GM12873 (cell line): Measurements from ENCODE around the gene ERVH48-1.

Experiments used
- CTCF ChIP-seq: IDR thresholded peaks from 2 replicates; pipeline ENCODE4 v1.5.1; 2012; ENCODE audit warnings: low read depth, mild to moderate bottlenecking, moderate library complexity, low read length, control low read depth; ENCODE audit not compliant: insufficient read depth; ENCODE audit errors: missing control alignments

Gene ERVH48-1

GRCh38 chr21:42922918-42923317 is 2.5 kb downstream of the ERVH48-1 start:
- TF ChIP-seq CTCF, result no peak

- TF ChIP-seq CTCF, result no peak
Measured at GRCh38 chr21:42921927-42922326, 3.5 kb downstream of the ERVH48-1 start.

- TF ChIP-seq CTCF, result no peak
Measured at GRCh38 chr21:42918291-42918690, 7.1 kb downstream of the ERVH48-1 start.

GRCh38 chr21:42913476-42913875 is 12.0 kb downstream of the ERVH48-1 start:
- no peak for TF ChIP-seq CTCF

- TF ChIP-seq CTCF, result no peak
Measured at GRCh38 chr21:42906233-42906632, 19.2 kb downstream of the ERVH48-1 start.

GRCh38 chr21:42905195-42905594 is 20.2 kb downstream of the ERVH48-1 start:
- no peak for TF ChIP-seq CTCF

- TF ChIP-seq CTCF, result no peak
Measured at GRCh38 chr21:42903817-42904216, 21.6 kb downstream of the ERVH48-1 start.

GRCh38 chr21:42900446-42900845 is 25.0 kb downstream of the ERVH48-1 start:
- TF ChIP-seq CTCF, result no peak
